Measurements from ENCODE around the gene PMM2.

DNA sequence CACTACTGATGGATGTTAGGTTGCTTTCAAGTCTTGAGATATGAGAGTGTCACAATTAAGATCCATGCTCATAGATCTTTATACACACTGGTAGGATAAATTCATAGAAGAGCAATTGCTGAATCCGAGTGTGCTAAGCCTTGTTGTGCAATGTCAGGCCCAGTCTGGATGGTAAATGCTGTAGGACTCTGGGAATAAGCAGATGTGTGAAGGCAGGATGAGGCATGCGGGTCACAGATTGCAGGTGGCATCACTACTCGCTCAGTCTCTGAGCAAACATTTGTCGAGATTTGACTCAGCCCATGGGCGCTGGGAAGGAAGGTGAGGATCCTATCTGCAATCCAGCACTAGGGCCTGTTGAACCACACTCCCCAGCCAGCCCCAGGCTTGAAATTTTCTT lies 40.9 kb upstream of the PMM2 start:
- TF ChIP-seq, protein P1, sequence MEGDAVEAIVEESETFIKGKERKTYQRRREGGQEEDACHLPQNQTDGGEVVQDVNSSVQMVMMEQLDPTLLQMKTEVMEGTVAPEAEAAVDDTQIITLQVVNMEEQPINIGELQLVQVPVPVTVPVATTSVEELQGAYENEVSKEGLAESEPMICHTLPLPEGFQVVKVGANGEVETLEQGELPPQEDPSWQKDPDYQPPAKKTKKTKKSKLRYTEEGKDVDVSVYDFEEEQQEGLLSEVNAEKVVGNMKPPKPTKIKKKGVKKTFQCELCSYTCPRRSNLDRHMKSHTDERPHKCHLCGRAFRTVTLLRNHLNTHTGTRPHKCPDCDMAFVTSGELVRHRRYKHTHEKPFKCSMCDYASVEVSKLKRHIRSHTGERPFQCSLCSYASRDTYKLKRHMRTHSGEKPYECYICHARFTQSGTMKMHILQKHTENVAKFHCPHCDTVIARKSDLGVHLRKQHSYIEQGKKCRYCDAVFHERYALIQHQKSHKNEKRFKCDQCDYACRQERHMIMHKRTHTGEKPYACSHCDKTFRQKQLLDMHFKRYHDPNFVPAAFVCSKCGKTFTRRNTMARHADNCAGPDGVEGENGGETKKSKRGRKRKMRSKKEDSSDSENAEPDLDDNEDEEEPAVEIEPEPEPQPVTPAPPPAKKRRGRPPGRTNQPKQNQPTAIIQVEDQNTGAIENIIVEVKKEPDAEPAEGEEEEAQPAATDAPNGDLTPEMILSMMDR (IDR thresholded peaks at IDR 0.05; ENCODE audit: low read length) = no peak
- no peak for TF ChIP-seq EZH2 (IDR thresholded peaks at IDR 0.05; ENCODE audit: borderline replicate concordance, low read length)

All from OCI-LY1 (cell line).